Renal cortex interstitium (tissue), 15 donors: Measurements from ENCODE around the gene GATA2. TPM values are rescaled to one million over a fixed set of nuclear protein-coding genes. Genes with fewer than 3 reads are reported as not detected.

ENCODE experiments used
- DNase-seq, 11 donors: peaks; one replicate each; pipeline ENCODE4 v3.0.0-alpha.2; 2013; ENCODE audit warnings: low read depth in 9 of 11, low spot score in 4 of 11; ENCODE audit errors: extremely low read depth in 1 of 11
- long read RNA-seq, 16 experiments: transcript quantifications; one replicate each; lab custom pipeline, GENCODE V29; 2026
- polyA plus RNA-seq, 3 donors: library from polyadenylated mRNA; unstranded; fragments of 120-200 nt; gene quantifications; one replicate each; pipeline ENCODE4 v1.2.1, GENCODE V29; 2013; ENCODE audit not compliant: insufficient read length in 3 of 3

Gene GATA2
- 10 to 100 TPM; 22.5 to 56.7 (median 38.3) TPM for polyA plus RNA-seq
- long read RNA-seq, donor 1, partial matches to known transcripts: 0 of 1 reads
- long read RNA-seq, donor 1, other reads (novel, unspliced or antisense): 0 of 1 reads
- long read RNA-seq, donor 2, partial matches to known transcripts: 14 of 17 reads
- long read RNA-seq, donor 2, other reads (novel, unspliced or antisense): 0 of 17 reads
- long read RNA-seq, donor 3, transcript GATA2-201 (6 exons, 3,367 nt): major isoform, 8 of 41 reads
- long read RNA-seq, donor 3, partial matches to known transcripts: 33 of 41 reads
- long read RNA-seq, donor 3, other reads (novel, unspliced or antisense): 0 of 41 reads
- long read RNA-seq, donor 4: 0 reads
- long read RNA-seq, donor 5: 0 reads
- long read RNA-seq, donor 6, partial matches to known transcripts: 10 of 15 reads
- long read RNA-seq, donor 6, other reads (novel, unspliced or antisense): 0 of 15 reads
- long read RNA-seq, donor 7, partial matches to known transcripts: 16 of 22 reads
- long read RNA-seq, donor 7, other reads (novel, unspliced or antisense): 6 of 22 reads
- long read RNA-seq, donor 8, transcript GATA2-201 (6 exons, 3,367 nt): major isoform, 7 of 62 reads
- long read RNA-seq, donor 8, partial matches to known transcripts: 41 of 62 reads
- long read RNA-seq, donor 8, other reads (novel, unspliced or antisense): 10 of 62 reads
- long read RNA-seq, donor 9, partial matches to known transcripts: 12 of 13 reads
- long read RNA-seq, donor 9, other reads (novel, unspliced or antisense): 0 of 13 reads
- long read RNA-seq, donor 10, partial matches to known transcripts: 54 of 55 reads
- long read RNA-seq, donor 10, other reads (novel, unspliced or antisense): 0 of 55 reads
- long read RNA-seq, donor 11, transcript GATA2-201 (6 exons, 3,367 nt): major isoform, 5 of 6 reads
- long read RNA-seq, donor 11, partial matches to known transcripts: 0 of 6 reads
- long read RNA-seq, donor 11, other reads (novel, unspliced or antisense): 0 of 6 reads
- long read RNA-seq, donor 12: 0 reads
- long read RNA-seq, donor 13, partial matches to known transcripts: 53 of 64 reads
- long read RNA-seq, donor 13, other reads (novel, unspliced or antisense): 7 of 64 reads
- long read RNA-seq, donor 14, transcript GATA2-201 (6 exons, 3,367 nt): major isoform, 5 of 14 reads
- long read RNA-seq, donor 14, partial matches to known transcripts: 8 of 14 reads
- long read RNA-seq, donor 14, other reads (novel, unspliced or antisense): 0 of 14 reads
- long read RNA-seq, donor 15, partial matches to known transcripts: 0 of 1 reads
- long read RNA-seq, donor 15, other reads (novel, unspliced or antisense): 0 of 1 reads
- long read RNA-seq, donor 16, transcript GATA2-201 (6 exons, 3,367 nt): major isoform, 7 of 57 reads
- long read RNA-seq, donor 16, partial matches to known transcripts: 34 of 57 reads
- long read RNA-seq, donor 16, other reads (novel, unspliced or antisense): 16 of 57 reads

DNA sequence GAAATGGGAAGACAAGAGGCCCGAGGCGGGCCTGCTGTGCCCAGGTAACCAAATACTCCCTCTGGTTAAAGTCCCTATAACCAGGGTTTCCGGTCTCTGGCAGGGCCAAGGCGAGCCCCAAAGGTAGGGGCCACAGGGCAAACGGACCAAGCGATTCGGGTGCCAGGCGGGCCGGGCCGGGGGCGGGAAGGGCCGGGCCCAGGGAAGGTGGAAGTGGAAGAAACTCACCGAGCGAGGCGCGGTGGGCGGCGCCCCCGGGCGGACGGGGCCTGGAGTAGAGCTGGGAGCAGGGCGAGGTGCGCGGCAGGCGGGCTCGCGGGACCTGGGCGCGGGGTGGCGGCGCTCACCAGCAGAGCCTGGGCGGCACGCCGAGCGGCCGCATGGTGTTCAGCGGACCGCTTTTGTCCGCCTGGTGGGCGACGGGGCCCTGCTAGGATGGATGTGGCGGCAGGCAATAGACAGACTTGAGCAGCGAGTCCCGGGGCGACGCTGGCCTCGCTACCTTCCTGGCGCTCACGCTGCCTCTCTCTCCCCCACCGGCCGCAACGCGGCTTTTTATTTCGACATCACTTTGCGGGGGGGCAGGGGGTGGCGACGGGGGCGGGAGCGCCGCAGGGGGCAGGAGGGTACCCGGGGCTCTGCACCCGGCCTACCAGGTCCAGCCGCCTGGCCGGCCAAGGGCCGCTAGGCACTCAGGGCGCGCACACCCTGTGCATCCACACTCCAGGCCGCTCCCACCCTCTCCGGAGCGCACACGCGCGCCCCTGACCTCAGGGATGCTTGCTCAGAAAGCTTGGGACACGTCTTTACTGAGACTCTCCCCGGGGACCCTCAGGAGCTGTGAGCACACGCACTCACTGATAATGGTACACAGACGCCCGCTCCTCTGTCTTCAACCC lies at the start of gene GATA2:
Gene GATA2 (minus strand): TSS at position 531 of the 899 bp plus-strand sequence. CDS start 6,170 bp downstream, outside the sequence.
- DNase-seq: no peak

DNA sequence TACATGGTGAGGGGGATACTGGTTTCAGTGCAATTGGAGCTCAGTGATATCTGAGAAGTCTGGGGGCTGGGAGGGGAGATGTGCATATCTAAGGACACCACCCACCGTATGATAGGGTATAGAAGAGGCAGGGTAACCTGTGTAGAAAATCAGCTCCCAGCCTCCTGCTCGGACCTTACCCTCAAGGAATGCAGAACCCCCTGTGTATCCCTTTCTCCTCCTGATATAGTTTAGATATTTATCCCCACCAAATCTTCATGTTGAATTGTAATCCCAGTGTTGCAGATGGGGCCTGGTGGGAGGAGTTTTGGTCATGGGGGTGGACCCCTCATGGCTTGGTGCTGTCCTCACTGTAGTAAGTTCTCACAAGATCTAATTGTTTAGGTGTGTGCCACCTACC lies 48.2 kb upstream of the GATA2 start:
- DNase-seq: no peak

DNA sequence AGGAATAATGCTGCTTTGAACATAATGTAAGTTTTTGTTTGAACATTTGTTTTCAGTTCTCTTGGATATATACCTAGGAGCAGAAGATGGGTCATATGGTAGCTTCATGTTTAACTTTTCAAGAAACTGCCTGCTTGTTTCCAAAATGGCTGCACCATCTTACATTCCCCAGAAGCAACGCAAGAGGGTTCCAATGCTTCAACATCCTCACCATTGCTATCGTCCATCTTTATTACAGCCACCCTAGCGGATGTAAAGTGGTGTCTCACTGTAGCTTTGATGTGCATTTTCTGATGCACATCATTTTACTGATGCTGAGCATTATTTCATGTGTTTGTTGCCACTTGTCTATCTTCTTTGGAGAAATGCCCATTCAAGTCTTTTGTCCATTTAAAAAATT lies 46.4 kb upstream of the GATA2 start:
- DNase-seq: no peak

DNA sequence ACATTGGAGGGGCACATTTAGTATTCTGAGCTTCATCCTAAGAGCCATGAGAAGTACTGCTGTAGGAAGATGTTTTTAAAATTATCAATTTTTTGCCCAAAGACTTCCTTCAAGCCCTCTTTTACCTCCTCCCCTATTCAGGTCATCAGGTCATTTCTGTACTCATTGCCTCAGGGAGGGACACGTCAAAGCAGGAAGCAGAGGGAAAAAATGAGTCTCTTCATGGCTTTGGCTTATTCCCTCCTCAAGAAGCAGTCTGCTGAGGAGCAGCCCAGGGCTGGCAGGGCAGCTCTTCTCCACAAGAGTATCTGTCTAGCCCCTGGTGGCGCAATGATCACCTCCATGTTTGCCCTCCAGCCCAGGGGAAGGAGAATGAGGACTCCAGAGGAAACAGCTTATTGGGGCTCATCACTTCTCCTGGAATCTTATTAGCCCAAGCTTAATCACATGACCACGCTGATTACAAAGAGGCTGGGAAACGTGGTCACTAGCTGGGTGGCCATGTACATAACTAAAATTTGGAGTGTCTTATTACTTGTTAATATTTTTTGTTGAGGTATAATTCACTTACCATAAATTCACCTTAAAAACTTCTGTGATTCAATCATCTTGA lies 44.2 kb upstream of the GATA2 start:
- DNase-seq: no peak

DNA sequence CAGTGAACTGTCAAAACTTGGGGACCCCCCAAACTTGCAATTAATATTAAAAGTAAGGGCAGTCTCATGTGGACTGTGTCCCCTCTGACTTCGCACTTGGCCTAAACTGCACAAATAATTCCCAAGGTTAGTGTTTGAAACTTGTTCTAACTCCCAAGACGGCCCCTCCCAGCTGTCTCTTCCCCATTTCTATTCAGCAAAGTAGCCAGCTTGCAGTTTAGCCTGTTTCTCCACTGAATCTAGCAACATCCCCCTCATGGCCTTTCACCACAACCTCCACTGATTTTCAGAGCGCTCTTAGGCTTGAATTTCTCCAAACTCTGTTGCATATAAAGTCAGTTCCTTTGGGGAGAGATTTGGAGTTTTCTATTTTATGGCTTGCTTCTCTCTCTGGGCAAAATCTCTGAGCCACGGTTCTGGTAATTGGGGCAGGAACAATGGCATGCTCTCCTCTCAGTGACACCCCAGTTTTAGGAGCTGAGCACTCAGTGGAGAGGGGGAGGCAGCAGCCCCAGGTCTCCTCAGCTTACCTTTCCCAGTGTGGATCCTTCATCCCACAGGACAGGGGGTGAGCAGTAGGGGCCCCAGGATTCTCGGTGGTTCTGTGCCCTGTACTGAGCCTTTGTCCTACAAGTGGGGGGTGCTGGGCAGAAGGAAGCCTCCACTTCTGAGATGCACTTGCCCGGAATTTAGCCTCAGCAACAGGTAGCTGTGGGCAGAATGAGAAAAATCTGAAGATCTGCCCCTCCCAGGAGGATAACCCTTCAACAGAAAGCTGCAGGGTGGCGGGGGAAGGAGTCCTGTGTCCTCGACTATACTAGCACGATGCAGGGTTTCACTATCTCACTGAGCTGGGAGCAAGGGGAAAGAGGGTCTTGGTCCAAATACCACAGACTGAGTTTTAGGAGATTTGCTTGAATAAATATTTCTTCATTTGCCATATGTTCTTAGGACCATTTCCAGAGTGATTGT lies 39.3 kb upstream of the GATA2 start:
- DNase-seq: no peak

DNA sequence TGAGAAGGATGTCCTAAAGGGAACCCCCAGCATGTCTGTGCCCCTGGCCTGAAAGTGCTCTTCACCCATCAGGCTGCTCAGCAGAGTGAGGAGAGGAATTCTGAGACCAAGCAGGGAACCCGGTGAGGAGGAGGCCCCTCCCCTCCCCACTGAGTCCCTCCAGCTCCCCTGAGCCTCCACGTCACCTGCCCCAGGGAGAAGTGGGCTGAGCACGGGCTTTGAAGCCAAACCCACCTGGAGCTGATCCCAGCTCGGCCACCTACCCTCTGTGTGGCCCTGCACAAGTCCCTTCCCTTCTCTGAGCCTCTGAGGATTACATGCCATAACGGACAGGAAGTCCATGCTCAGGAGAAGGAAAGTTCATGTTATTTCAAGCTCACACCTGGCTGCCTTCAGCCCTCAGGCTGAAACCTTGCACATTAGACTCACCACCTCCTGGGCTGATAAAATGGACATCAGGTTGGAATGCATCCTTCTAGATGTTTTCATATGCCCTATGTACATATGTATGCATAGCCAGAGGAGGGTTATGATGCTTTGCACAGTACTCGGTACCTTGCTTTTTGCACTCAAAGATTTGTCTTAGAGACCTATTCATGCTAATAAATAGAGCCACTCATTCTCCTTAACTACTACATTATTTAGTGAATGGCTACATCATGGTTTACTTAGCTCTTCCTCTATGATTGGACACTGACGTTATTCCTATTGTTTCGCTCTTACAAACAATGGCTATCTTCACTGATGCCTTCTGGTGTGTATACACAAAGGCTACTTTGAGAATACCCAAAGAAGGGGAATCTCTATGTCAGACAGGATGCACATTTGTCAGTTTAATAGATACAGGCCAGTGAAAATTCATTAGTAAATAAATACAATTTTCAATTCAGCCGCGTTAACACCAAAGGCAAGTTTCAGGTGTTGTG lies 31.6 kb upstream of the GATA2 start:
- no peak for DNase-seq

DNA sequence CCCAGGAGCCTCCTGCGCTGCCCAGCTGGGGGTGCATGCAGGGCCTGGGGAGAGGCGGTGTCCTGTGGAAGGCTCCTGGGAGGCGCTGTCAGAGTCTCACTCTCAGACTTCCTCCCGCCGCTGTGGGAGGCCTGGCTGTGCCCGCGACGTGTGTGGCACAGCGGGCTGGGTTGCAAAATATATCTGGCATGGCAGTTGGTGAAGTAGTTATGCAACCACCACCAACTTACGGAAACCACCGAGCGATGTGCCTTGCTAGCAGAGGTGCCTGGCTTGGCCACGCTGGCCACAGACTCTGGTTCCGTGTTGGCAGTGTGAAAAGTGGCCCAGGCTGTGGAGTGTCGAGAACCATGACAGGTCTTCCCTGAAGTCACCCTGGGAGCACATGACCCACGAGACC lies 30.6 kb upstream of the GATA2 start:
- no peak for DNase-seq

DNA sequence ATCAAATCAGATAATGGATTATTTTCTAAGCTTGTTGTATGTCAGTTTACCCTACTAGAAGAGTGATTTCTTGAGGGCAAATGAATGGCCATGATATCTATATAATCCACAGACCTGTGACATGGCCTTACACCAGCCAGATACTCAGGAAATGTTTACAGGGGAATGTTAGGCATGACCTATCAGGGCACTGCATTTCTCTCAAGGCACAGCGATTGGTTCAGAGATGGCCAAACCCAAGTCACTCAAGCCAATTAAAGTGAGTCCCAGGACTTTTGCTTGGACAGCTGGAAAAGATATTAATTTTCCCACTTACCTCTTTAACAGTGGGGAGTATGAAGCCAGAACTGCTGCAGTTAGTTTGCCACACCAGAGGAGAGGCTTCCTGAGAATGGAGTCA lies 28.7 kb upstream of the GATA2 start:
- DNase-seq: no peak

DNA sequence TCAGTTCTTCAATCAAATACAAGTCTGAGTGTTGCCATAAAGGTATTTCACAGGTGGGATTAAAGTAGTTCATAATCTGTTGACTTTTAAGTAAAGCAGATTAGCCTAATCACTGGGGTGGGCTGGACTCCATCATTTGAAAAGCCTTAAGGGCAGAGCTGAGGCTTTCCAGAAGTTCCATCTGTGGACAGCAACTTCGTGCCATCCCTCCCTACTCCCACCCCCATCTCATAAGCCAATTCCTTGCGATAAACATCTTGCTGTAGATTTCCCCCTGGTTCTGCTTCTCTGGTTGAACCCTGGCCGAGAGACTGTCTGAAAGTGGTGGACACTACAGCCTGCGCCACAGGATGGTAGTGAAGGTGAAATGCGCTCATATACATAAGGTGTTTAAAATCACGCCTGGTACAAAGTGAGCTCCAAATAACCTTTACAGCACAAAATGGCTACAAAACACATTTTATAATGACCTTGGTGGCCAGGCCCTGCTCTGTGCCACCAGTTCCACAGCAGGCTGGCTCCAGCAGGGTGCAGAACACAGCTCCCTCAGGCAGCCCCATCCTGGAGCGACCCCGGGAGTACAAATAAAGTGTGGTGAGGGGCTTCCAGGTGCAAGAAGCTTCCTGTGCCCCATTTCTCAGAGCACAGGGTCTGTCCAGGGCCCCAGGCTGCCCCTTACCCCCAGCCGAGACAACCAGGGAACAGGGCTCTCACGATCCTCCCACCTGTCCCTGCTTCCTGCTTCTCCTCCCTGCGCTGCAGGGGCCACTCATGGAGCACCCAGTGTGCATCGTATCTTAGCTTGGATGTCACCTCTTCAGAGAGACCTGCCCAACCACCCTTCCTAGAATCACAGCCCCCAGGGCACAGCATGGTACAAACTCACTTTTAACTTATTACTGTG lies 25.8 kb upstream of the GATA2 start:
- no peak for DNase-seq

DNA sequence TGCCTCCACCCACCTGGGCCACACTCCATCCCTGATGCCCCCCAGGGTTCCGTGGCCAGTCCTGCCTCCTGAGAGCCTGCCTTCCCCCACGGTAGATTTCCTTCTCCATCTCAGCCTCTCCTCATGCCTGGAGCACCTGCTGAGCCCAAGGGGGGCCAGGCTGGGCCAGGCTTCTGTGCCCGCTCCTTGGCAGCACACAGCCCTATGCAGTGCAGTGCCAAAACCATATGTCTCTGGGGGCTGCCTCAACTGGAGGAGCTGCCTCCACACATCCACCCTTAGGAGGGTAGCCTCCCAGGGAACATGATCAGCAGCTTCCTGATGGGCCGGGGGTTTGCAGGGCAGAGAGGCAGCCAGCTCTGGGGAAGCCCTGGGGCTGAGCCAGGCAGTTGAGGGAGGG lies 24.6 kb upstream of the GATA2 start:
- DNase-seq: no peak

DNA sequence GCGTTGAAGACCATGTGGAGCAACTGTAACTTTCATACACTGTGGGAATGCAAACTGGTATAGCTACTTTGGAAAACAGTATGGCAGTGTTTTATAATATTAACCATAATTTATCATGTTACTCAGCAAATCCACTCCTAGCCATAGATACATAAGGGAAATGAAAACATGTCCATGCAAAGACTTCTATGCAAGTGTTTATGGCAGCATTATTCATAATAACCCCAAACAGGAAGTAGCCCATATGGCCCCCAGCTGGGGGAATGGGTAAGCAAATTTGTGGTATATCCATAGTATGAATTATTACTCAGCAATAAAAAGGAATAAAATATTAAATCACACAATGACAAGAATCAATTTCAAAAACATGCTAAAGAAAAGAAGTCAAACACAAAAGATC lies 23.0 kb upstream of the GATA2 start:
- no peak for DNase-seq

DNA sequence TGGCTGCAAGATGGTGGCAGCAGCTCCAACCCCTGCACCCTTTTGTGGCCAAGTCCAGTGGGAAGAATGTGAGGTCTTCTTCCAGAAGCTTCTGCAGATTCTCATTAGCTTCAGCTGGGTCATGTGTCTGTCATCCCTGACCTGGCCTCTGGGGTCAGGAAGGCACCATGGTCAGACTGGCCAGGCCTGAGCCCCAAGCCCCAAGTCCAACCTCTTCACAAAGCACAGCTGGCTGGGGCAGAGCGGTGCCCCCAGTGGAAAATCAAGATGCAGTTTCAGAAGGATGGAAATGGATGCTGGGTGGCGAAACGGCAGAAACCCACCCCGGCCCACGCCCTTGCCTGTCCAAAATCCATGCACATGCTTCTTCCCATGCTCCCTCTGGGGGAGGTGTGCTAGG lies 15.9 kb upstream of the GATA2 start:
- DNase-seq: no peak

DNA sequence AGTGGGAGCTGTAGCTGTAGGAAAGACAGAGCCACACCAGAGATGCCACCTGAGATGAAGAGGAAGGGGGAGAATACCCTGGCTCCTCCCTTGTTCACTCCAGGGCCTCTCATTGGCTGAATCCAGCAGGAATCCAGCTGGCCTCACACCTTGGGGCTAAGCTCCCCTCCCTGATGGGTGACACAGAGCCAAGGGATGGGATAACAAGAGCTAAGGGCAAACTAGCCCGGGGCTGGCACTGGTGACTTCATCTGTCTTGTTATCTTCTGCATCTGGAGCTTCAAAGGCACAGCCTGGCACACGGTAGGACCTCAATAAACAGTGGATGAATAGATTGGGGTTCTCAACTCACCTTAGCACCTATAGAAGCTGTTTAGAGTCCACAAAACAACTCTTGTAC lies 13.8 kb upstream of the GATA2 start:
- no peak for DNase-seq

DNA sequence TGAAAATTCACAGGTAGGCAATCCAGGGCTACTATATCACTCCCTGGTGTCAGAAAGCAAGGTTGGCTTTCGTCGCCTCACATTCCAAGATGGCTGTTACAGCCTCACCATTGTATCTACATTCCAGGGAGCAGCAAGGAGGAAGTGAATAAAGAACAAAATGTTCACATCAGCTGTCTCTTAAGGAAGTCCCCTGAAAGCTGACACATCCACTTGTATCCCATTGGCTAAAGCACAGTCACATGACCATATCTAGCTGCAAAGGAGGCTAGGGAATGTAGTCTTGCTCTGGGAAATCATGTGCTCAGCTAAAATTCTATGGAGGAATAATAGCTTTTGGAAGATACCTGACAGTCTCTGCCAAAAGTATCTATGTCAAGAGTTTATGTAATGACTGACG lies 12.8 kb upstream of the GATA2 start:
- DNase-seq: no peak
